ENCODE data around the gene TAS2R16.
"Not testable (repeated sequence)": the region's sequence is repeated elsewhere in the genome, so short reads cannot be mapped to it uniquely, and the experiment has no call there.

Gene TAS2R16

GRCh38 chr7:122970740-122971725 lies 24.5 kb downstream of the TAS2R16 start:
- no peak for DNase-seq

DNA sequence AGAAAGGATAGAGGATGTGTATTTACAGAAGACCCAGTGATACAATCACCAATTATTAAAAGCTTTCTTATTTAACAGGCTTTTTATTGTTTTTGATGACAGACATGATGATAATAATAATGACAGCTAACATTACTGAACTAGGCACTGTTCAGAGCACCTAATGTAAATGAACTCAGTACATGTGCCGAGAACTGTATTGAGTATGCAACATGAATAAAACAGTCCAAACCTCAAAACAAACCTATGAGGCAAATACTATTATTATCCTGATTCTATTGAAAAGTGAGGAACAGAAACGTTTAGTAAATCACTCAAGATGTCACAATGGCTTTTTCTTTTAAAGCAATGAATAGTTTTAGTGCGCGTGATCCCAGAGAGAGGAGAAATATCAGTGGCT lies 27.1 kb downstream of the TAS2R16 start:
- DNase-seq: no peak

DNA sequence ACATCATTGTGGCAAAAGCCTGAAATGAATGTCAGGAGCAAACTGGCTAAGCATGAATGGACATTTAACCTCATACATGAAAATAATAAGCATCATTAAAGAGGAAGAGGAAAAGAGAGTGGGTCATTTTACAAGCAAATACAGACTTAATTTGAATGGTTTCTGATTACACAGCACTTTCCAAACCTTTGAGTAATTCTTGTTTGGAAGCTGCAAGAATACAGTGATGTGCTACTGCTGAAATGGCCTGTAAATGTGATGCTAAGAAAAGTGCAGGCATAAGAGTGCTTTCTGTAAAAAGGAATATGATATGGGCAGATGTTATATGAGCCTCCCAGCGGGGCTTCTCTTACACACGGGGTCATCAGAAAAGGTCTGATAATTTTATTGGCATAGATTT lies 30.2 kb downstream of the TAS2R16 start:
- DNase-seq: no peak

DNA sequence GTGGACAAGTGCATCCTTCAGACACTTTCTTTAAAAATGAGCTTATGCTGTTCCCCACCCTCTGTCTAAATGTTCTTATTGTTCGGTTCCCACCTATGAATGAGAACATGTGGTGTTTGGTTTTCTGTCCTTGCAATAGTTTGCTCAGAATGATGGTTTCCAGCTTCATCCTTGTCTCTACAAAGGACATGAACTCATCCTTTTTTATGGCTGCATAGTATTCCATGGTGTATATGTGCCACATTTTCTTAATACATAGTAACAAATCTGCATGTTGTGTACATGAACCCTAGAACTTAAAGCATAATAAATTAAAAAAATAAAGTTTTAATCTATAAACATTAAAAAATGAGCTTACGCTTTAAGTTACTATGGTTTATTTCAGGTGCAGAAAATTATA lies 41.8 kb downstream of the TAS2R16 start:
- not testable (repeated sequence) for DNase-seq

DNA sequence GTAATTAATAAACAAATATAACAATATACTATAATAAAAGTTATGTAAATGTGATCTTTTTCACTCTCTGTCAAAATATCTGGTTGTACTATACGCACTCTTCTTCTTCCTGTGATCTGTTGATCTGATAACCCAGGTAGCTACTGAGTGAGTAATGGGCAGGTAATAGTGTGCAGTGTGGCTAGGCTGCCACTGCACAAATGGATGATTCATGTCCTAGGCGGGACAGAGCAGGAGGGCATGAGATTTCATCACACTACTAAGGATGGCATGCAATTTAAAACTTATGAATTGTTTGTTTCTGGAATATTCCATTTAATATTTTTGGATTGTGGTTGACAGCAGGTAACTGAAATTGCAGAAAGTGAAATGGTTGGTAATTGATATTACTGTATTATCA lies 44.5 kb downstream of the TAS2R16 start:
- no peak for DNase-seq

- DNase-seq: no peak
Observed at GRCh38 chr7:122949186-122949585, 46.3 kb downstream of the TAS2R16 start.

All from CD4-positive, alpha-beta T cell treated with Interferon alpha-2 for 1 hour (primary cell).